ENCODE data around the gene IL17RC.
"Not testable (repeated sequence)": the region's sequence is repeated elsewhere in the genome, so short reads cannot be mapped to it uniquely, and the experiment has no call there.

IL17RC gene

DNA sequence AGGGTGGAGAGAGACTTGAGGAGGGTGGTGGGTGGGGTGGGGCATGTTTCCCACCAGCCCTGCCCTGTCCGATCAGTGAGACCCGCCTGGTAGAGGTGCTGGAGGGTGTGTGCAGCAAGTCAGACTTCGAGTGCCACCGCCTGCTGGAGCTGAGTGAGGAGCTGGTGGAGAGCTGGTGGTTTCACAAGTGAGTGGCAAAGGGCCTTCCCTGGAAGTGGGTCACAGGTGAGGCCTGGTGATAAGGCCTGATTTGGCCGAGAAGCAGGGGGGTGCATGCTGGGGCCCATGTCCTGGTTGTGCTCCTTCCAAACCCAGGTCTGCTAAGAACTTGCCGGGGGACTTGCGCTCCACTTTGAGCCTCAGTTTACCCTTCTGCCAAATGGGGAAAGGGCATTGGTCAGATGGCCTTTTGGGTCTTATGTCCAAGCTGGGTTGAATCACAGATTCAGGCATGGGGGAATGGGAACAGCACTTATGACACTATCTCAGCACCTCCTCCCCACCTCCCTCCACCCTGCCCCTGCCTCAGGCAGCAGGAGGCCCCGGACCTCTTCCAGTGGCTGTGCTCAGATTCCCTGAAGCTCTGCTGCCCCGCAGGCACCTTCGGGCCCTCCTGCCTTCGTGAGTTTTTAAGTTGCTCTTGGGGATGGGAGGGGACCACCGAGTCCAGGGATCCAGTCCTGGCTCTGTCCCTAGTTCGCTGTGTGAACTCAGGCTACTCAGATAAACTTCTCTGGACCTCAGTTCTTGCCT, 20.8 kb downstream of the IL17RC start:
- ChIA-PET POLR2A (no interaction called here), CTCF (interaction anchor here (1.4 kb wide), 1 partner anchor 9 kb away, joined by 3 read pairs; no protein-coding TSS in a partner anchor)
- TF ChIP-seq CTCF (IDR thresholded peaks at IDR 0.05; ENCODE audit: insufficient read depth, low read length, missing control alignments), result no peak
- H3K4me3 ChIP-seq (ENCODE audit: low read depth, low read length), result no peak overlapping the region
- DNase-seq (ENCODE audit: low read depth, low spot score), result no peak

DNA sequence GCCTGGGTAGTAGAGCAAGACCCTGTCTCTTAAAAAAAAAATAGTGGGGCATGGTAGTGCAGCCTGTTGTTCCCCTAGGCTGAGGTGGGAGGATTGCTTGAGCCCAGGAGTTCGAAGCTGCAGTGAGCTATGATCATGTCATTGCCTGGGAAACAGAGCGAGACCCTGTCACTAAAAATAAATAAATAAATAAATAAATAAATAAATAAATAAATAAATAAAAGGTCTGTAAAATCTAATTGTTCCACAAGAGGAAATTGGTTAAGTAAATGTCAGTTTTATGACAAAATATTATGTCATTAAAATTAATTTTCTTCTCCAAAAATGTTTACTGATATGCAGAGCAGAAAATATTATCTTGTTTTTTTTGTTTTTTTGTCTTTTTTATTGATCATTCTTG, 22.1 kb downstream of the IL17RC start:
- CTCF ChIA-PET, result interaction anchor here (1.4 kb wide), 1 partner anchor 8 kb away, joined by 3 read pairs; no protein-coding TSS in a partner anchor
- DNase-seq (ENCODE audit: low read depth, low spot score), result no peak
- H3K4me3 ChIP-seq (ENCODE audit: low read depth, low read length), result no peak overlapping the region
- no peak for TF ChIP-seq CTCF (IDR thresholded peaks at IDR 0.05; ENCODE audit: insufficient read depth, low read length, missing control alignments)
- POLR2A ChIA-PET, result no interaction called here

DNA sequence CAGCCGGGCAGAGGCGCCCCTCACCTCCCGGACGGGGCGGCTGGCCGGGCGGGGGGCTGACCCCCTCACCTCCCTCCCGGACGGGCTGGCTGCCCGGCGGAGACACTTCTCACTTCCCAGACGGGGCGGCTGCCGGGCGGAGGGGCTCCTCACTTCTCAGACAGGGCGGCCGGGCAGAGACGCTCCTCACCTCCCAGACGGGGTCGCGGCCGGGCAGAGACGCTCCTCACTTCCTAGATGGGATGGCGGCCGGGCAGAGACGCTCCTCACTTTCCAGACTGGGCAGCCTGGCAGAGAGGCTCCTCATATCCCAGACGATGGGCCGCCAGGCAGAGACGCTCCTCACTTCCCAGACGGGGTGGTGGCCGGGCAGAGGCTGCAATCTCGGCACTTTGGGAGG, 23.0 kb downstream of the IL17RC start:
- CTCF ChIA-PET; H3K4me3 ChIP-seq (ENCODE audit: low read depth, low read length); POLR2A ChIA-PET; DNase-seq (ENCODE audit: low read depth, low spot score): not testable (repeated sequence)

DNA sequence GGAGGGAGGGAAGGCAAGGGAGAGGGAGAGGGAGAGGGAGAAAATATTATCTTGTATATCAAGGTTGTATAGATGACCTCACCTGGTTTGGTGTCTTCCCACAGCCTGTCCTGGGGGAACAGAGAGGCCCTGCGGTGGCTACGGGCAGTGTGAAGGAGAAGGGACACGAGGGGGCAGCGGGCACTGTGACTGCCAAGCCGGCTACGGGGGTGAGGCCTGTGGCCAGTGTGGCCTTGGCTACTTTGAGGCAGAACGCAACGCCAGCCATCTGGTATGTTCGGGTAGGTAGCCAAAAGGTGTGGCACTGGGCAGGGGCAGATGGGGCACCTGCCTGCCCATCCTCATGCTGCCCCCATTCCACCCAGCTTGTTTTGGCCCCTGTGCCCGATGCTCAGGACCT, 23.8 kb downstream of the IL17RC start:
- H3K4me3 ChIP-seq (ENCODE audit: low read depth, low read length), result no peak overlapping the region
- TF ChIP-seq CTCF (IDR thresholded peaks at IDR 0.05; ENCODE audit: insufficient read depth, low read length, missing control alignments), result no peak
- ChIA-PET CTCF (no interaction called here), POLR2A (no interaction called here)
- DNase-seq (ENCODE audit: low read depth, low spot score), result no peak

DNA sequence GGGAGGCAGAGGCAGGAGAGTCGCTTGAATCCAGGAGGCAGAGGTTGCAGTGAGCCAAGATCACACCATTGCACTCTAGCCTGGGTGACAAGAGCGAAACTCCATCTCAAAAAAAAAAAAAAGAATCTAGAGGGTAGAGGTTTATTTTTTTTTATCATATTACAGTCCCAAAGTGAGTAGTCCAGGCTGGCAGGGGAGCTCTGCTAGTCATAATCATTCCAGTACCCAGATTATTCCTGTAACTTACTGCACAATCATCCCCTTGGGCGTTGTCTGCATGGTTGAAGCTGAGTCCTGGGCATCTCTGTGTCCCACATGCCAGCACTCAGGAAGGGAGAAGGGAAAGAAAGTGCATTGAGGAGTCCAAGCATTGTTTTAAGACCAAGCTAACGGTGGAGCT, 25.3 kb downstream of the IL17RC start:
- TF ChIP-seq CTCF (IDR thresholded peaks at IDR 0.05; ENCODE audit: insufficient read depth, low read length, missing control alignments), result no peak
- no peak overlapping the region for H3K4me3 ChIP-seq (ENCODE audit: low read depth, low read length)
- ChIA-PET POLR2A (no interaction called here), CTCF (interaction anchor here (1.2 to 3.9 kb wide), 3 partner anchors 9 to 51 kb away, joined by 3 to 33 read pairs (median 3); partner anchors contain the start of gene CRELD1)
- DNase-seq (ENCODE audit: low read depth, low spot score), result no peak

GRCh38 chr3:9942934-9943690, 26.2 kb downstream of the IL17RC start:
- ChIA-PET POLR2A (no interaction called here), CTCF (interaction anchor here (3.9 kb wide), 1 partner anchor 10 kb away, joined by 33 read pairs; the partner anchor contains the start of gene CRELD1)
- no peak overlapping the region for H3K4me3 ChIP-seq (ENCODE audit: low read depth, low read length)
- no peak for TF ChIP-seq CTCF (IDR thresholded peaks at IDR 0.05; ENCODE audit: insufficient read depth, low read length, missing control alignments)
- DNase-seq (ENCODE audit: low read depth, low spot score), result no peak
